Astrocyte (in vitro differentiated cells and primary cell): ENCODE results near the gene CILP. TPM values are rescaled to one million over a fixed set of nuclear protein-coding genes. Genes with fewer than 3 reads are reported as not detected.

Experiments used
- DNase-seq: peaks from one replicate; pipeline ENCODE4 v3.0.0-alpha.2; 2010; ENCODE audit warnings: low read depth
- FAIRE-seq: peaks from 2 replicates; lab custom pipeline; 2011; peaks lifted over from hg19 to GRCh38; lab: Jason Lieb, UNC
- H2AFZ ChIP-seq: 2 replicates; pipeline ENCODE4 v1.6.0; 2012; ENCODE audit warnings: low read depth, low read length, inconsistent platforms
- H3K27ac ChIP-seq: 2 replicates; pipeline ENCODE4 v1.5.1; 2011; ENCODE audit warnings: low read depth, low read length, inconsistent platforms
- H3K27me3 ChIP-seq: 2 replicates; pipeline ENCODE4 v1.6.0; 2011; ENCODE audit warnings: low read length, inconsistent platforms; ENCODE audit not compliant: insufficient read depth
- H3K36me3 ChIP-seq: 2 replicates; pipeline ENCODE4 v1.5.1; 2011; ENCODE audit warnings: low read length, inconsistent platforms; ENCODE audit not compliant: insufficient read depth
- H3K4me1 ChIP-seq: 2 replicates; pipeline ENCODE4 v1.5.1; 2011; ENCODE audit warnings: low read length, inconsistent platforms; ENCODE audit not compliant: insufficient read depth
- H3K4me2 ChIP-seq: 2 replicates; pipeline ENCODE4 v1.6.0; 2012; ENCODE audit warnings: low read length, inconsistent platforms
- H3K4me3 ChIP-seq: 2 replicates; pipeline ENCODE4 v1.5.1; 2011; ENCODE audit warnings: low read depth, mild to moderate bottlenecking, low read length, inconsistent platforms; ENCODE audit not compliant: insufficient read depth
- H3K79me2 ChIP-seq: 2 replicates; pipeline ENCODE4 v1.6.0; 2012; ENCODE audit warnings: mild to moderate bottlenecking, low read length, inconsistent platforms; ENCODE audit not compliant: insufficient read depth
- H3K9ac ChIP-seq: 2 replicates; pipeline ENCODE4 v1.6.0; 2012; ENCODE audit warnings: mild to moderate bottlenecking, low read length, inconsistent platforms
- H3K9me3 ChIP-seq: 2 replicates; pipeline ENCODE4 v1.5.1; 2012; ENCODE audit warnings: low read depth, mild to moderate bottlenecking, low read length, inconsistent platforms; ENCODE audit not compliant: insufficient read depth
- H4K20me1 ChIP-seq: 2 replicates; pipeline ENCODE4 v1.6.0; 2012; ENCODE audit warnings: low read length, inconsistent platforms; ENCODE audit not compliant: insufficient read depth
- H3K27ac Mint-ChIP-seq: one replicate; pipeline ENCODE4 v1.8.0; 2021; ENCODE audit warnings: mild to moderate bottlenecking, mixed read lengths; ENCODE audit not compliant: unreplicated experiment
- H3K27me3 Mint-ChIP-seq: one replicate; pipeline ENCODE4 v1.8.0; 2021; ENCODE audit warnings: low read depth, mixed read lengths; ENCODE audit not compliant: unreplicated experiment
- H3K36me3 Mint-ChIP-seq: one replicate; pipeline ENCODE4 v1.8.0; 2021; ENCODE audit warnings: low read depth, mixed read lengths; ENCODE audit not compliant: unreplicated experiment
- H3K4me1 Mint-ChIP-seq: one replicate; pipeline ENCODE4 v1.8.0; 2021; ENCODE audit warnings: low read depth, mixed read lengths; ENCODE audit not compliant: unreplicated experiment
- H3K4me3 Mint-ChIP-seq: one replicate; pipeline ENCODE4 v1.8.0; 2021; ENCODE audit warnings: mild to moderate bottlenecking, moderate library complexity, mixed read lengths; ENCODE audit not compliant: unreplicated experiment
- H3K9me3 Mint-ChIP-seq: one replicate; pipeline ENCODE4 v1.8.0; 2021; ENCODE audit warnings: mild to moderate bottlenecking, mixed read lengths; ENCODE audit not compliant: unreplicated experiment
- CTCF ChIP-seq: IDR thresholded peaks from 2 replicates; pipeline ENCODE4 v1.5.1; 2011; ENCODE audit warnings: low read depth, mild to moderate bottlenecking, inconsistent platforms, low read length, moderate library complexity; ENCODE audit not compliant: insufficient read depth
- EZH2 ChIP-seq: IDR thresholded peaks from 2 replicates; pipeline ENCODE4 v1.6.1; 2012; ENCODE audit warnings: mild to moderate bottlenecking, low read length, inconsistent platforms; ENCODE audit not compliant: insufficient read depth
- total RNA-seq: library from RNA; stranded (reverse); gene quantifications from 2 replicates; pipeline ENCODE4 v1.2.1, GENCODE V29; 2021

The CILP gene
- total RNA-seq, 1 donor from 2014 or later = 1.1 TPM

GRCh38 chr15:65248511-65249255 lies 37.4 kb upstream of the CILP start:
- Histone ChIP-seq H3K79me2 (no peaks in the 10 kb centered on the region), H3K9me3 (no peaks in the 10 kb centered on the region), H2AFZ (no peak overlapping the region), H3K4me3 (no peak overlapping the region), H3K9ac (no peak overlapping the region), H4K20me1 (no peaks in the 10 kb centered on the region), H3K4me1 (peaks cover 6% of the 10 kb centered on the region), H3K27ac (no peak overlapping the region), H3K36me3 (no peaks in the 10 kb centered on the region), H3K27me3 (no peaks in the 10 kb centered on the region), H3K4me2 (no peak overlapping the region)
- no peaks in the 10 kb centered on the region for H3K27me3 Mint-ChIP-seq
- no peak overlapping the region for H3K4me3 Mint-ChIP-seq
- FAIRE-seq (no peak), DNase-seq (no peak)
- peaks cover 29% of the 10 kb centered on the region for H3K4me1 Mint-ChIP-seq
- peak overlapping the region; percentile 85 for H3K27ac Mint-ChIP-seq
- H3K36me3 Mint-ChIP-seq = peaks cover 6% of the 10 kb centered on the region
- no peaks in the 10 kb centered on the region for H3K9me3 Mint-ChIP-seq
- no peak for TF ChIP-seq EZH2
- TF ChIP-seq CTCF = no peak

- no peaks in the 10 kb centered on the region for H3K9me3 ChIP-seq
- H3K36me3 ChIP-seq = no peaks in the 10 kb centered on the region
- H3K4me3 Mint-ChIP-seq = no peak overlapping the region
- no peak overlapping the region for H3K4me2 ChIP-seq
- H3K36me3 Mint-ChIP-seq = peaks cover 6% of the 10 kb centered on the region
- H4K20me1 ChIP-seq = no peaks in the 10 kb centered on the region
- FAIRE-seq (no peak), DNase-seq (no peak)
- TF ChIP-seq CTCF = no peak
- no peak for TF ChIP-seq EZH2
- H3K27me3 Mint-ChIP-seq = no peaks in the 10 kb centered on the region
- H3K79me2 ChIP-seq = no peaks in the 10 kb centered on the region
- H2AFZ ChIP-seq = no peak overlapping the region
- no peaks in the 10 kb centered on the region for H3K9me3 Mint-ChIP-seq
- no peak overlapping the region for H3K4me3 ChIP-seq
- peaks cover 29% of the 10 kb centered on the region for H3K4me1 Mint-ChIP-seq
- peaks cover 6% of the 10 kb centered on the region for H3K4me1 ChIP-seq
- no peak overlapping the region for H3K27ac ChIP-seq
- H3K27me3 ChIP-seq = no peaks in the 10 kb centered on the region
- no peak overlapping the region for H3K9ac ChIP-seq
- no peak overlapping the region for H3K27ac Mint-ChIP-seq
These were observed 35.7 kb upstream of the CILP start for GRCh38 chr15:65246939-65247338.
